ENCODE results near the gene CSNK1D.

The CSNK1D gene

GRCh38 chr17:82273327-82274133 is at the start of gene CSNK1D:
TSS of gene CSNK1D (minus strand) at chr17:82273700. CDS start at chr17:82273381, 319 bp downstream.
- DNase-seq: peak; percentile 52

GRCh38 chr17:82322526-82323453 is 49.3 kb upstream of the CSNK1D start:
- no peak for DNase-seq

GRCh38 chr17:82321947-82322466 is 48.5 kb upstream of the CSNK1D start:
- no peak for DNase-seq

GRCh38 chr17:82320956-82321927 is 47.7 kb upstream of the CSNK1D start:
- DNase-seq: no peak

- DNase-seq: no peak
These were observed 46.8 kb upstream of the CSNK1D start for GRCh38 chr17:82320140-82320840.

GRCh38 chr17:82319619-82320062 is 46.1 kb upstream of the CSNK1D start:
- no peak for DNase-seq

- no peak for DNase-seq
These were observed 45.5 kb upstream of the CSNK1D start for GRCh38 chr17:82318772-82319606.

GRCh38 chr17:82318169-82318498 is 44.6 kb upstream of the CSNK1D start:
- DNase-seq: no peak

- DNase-seq: no peak
These were observed 44.1 kb upstream of the CSNK1D start, which contains the start of gene CD7 for GRCh38 chr17:82317394-82318168. TSS of gene CD7 (minus strand) at chr17:82317608. CDS start at chr17:82317495, 113 bp downstream.

- DNase-seq: no peak
These were observed 43.3 kb upstream of the CSNK1D start for GRCh38 chr17:82316651-82317393.

- DNase-seq: no peak
These were observed 42.3 kb upstream of the CSNK1D start for GRCh38 chr17:82315703-82316358.

GRCh38 chr17:82314727-82315605 is 41.5 kb upstream of the CSNK1D start:
- no peak for DNase-seq

- no peak for DNase-seq
These were observed 40.7 kb upstream of the CSNK1D start for GRCh38 chr17:82314012-82314726.

GRCh38 chr17:82313195-82314011 is 39.9 kb upstream of the CSNK1D start:
- no peak for DNase-seq

- DNase-seq: no peak
These were observed 38.5 kb upstream of the CSNK1D start for GRCh38 chr17:82311971-82312370.

- DNase-seq: no peak
These were observed 37.4 kb upstream of the CSNK1D start for GRCh38 chr17:82310877-82311276.
